ENCODE results near the gene MBLAC2.

The MBLAC2 gene

DNA sequence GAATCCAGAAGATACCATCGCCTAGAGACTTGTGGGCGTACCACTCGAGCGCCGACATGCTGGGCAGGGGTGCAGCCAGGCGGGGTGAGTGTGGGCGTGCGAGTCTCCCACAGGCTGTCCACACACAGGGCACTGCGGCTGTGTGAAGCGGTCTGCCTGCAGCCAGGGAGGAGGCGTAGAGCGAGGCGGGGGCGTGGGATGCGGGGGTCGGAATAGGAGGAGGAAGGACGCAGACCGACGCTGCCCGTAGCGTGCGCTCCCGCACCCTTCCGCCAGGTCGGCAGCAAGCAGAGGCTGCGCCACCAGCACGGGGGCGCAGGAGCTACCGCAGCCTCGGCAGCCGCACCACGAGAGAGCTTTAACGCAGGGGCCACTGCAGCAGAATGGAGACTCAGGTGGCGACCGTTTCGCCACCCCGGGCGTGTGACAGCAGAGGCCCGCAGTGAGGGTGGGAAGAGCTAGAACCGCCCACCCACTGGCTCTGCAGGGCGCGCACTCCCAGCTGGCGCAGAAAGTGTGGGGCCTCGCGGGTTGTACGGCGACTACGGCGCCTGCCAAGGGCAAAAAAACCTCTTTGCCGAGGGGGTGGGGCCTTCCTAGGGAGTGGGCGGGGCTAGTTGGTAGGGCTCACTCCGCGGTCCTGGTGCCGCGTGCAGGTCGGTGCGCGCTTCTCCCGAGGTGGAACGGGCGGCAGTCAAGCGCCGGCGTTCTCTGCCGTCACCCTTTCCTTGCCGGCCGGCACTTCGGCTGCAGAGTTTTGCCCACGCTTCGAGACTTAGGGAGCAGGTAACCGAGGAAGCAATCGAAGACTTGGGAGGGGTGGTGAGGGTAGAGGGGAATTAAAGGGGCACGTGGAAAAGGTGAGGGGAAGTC lies at the start of gene MBLAC2, which contains the start of gene POLR3G:
Gene MBLAC2 (minus strand): TSS at position 537 of the 873 bp plus-strand sequence. CDS start 479 bp downstream, at position 58.
Gene POLR3G (plus strand): TSS at position 630 of the 873 bp plus-strand sequence. CDS start 10,704 bp downstream, outside the sequence.
- DNase-seq, result peak; percentile 91

DNA sequence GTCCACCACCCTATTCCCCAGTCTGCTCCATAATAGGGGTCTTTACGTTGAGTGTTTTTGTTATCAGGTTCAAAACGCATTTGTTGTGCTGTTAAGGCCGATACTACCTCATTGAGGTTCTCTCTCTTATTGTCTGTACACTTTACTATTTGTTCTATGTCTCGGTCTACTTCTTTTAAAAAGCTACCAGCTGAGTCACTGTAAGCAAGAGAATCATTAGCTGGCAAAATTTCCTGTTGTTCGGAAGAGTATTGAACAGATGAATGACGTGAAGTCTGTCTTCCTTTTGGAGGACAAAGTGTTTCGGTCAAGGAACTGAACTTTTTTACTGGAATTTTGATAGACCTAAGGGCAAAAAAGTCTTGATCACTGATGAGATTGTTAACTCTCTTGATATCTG lies 44.5 kb upstream of the MBLAC2 start:
- DNase-seq, result no peak

DNA sequence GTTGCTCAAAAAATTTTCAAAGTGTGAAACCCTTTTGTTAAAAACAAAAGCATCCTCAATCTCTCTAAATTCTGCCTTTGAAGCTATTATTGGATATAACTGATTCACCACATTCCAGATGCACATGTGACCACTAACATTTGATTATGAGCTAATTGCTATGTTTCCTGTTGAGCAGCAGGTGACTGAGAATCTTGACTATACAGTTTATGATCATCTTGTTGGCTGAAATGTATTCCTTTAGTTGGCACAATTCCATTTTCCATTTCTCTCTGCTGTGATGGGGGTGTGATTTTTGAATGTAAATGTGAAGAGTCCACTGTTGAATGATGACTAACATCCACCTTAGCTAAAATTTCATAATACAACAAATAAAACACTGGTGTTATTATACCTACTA lies 44.1 kb upstream of the MBLAC2 start:
- peak; percentile 3 for DNase-seq

DNA sequence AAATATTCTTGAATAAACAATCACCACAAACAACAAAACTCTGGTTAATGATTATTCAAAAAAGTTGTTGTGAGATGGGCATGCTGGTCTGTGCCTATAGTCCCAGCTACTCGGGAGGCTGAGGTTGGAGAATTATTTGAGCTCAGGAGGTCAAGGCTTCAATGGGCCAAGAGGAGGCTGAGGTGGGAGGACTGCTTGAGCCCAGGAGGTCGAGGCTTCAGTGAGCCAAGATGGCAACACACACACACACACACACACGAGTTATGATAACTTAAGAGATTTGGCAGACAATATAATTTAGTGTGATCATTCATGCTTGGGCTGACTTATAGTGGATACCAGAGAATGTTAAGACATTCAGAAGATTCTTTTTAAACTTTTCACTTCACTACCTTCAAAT lies 39.9 kb upstream of the MBLAC2 start:
- no peak for DNase-seq

DNA sequence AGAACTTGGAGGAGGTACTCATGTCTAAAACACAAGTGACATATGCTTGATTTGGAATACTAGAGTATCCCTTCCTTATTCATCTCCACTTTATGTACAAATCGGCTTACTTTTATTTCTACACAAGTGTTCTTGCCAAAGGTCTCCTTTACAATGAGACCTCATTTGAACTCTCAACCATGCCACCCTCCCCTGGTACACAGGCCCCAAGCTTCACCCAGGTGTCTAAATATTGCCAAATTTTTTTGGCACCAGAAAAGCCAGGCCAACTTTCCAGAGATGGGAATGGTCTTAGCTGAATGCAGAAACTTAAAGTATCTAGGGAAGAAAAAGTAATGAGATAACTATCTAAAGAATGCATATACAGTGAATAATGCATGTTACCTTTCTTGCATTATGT lies 35.9 kb upstream of the MBLAC2 start:
- DNase-seq, result no peak

DNA sequence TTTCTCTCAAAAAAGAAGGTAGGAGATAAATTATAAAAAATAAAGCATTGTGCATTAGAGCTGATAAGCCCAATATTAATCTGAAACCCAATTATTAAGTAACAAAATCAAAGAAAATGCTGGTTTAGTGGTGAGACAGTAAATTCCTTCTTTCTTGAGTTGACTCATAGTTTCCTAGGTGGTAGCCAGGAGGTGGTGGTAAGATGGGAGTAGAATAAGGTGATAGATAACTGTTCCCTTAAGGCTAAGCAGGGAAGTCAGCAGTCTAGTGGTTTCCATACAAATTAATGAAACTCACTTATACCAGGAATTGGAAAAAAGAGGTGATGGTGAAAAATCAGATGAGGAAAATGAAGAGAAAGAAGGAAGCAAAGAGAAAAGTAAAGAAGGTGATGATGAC lies 31.6 kb upstream of the MBLAC2 start:
- no peak for DNase-seq

DNA sequence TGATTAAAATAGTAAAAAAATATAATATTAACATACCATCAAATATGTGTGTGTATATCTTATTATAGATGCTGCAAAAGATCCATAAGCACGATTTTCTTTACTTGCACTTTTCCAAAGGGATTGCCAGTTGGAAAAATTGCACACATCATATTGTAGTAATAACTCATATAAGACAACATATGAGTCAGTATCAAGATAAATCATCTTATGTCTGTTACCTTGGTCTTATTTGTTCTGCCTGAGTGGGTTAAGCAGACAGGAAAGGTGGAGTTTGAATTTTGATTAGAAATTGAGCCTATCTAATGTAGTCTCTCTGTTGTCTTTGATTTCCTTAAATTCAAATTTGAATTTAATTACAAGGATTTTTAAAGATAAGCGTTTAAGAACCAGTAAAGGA lies 30.2 kb upstream of the MBLAC2 start:
- no peak for DNase-seq

DNA sequence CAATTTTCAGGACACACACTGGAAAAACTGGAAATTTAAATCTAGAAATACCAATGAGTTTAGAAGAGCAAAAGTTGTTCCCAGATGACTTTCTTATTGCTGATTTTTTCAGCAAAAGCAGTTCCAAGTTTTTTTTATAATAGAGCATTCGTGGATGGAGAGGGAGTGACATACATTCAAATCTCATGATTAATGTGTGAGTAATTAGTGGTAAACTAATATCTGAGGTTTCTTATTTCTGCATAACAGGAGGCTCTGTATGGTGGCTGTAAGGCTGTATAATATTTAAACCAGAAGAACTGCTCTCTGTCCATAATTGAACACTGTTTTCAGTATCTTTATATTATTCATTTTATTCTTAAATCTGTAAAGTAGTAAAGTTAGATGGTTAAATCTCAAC lies 29.0 kb upstream of the MBLAC2 start:
- DNase-seq, result no peak

DNA sequence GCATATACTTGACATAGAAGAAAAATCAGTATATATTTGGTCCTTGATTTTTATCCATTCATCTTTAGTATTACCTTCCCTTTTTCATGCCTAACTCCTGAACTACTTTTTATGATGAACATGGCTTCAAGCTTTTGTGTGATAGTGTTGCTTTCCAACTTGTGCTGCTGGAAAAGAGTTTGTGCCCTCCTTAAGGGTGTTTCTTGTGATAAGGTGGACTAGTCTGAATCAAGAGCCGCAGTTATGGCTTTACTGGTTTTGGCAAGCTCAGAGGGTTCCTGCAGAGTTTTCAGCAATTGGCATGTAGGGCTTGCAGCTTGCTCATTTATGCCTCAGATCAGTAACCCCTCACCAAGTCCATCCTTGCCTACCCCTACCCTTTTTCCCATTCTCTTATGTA lies 20.6 kb upstream of the MBLAC2 start:
- no peak for DNase-seq

DNA sequence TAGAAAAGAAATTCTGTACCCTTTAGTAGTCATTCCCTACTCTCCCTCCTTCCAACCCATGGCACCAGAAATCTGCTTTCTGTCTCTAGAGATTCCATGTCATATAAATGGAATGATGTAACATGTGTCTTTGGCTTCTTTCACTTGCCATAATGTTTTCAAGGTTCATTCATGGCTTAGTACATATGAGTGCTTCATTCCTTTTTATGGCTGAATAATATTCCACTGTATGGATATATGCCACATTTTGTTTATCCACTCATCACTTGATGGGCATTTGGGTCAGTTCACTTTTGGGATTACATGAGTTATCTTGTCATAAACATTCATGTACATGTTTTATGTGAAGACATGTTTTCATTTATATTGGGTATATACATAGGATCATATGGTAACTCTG lies 19.5 kb upstream of the MBLAC2 start:
- DNase-seq, result no peak

DNA sequence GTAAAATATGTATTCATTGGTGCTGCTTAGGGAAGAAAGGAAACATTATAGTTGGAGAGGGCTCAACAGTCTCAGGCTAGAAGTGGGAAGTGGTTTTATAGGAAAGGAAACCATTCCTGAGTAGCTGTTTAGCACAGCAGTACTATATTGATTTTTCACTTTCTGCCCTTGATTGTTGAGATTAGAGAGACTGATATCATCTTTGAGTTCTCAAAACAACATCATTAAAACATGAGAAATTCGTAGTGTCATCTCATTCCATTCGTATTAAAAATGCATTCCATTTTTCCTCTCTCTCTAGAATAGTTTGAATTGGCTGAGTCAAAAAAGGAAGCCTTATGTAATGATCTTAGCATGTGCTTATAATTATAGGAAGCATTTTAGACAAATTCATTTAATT lies 14.2 kb upstream of the MBLAC2 start:
- no peak for DNase-seq

DNA sequence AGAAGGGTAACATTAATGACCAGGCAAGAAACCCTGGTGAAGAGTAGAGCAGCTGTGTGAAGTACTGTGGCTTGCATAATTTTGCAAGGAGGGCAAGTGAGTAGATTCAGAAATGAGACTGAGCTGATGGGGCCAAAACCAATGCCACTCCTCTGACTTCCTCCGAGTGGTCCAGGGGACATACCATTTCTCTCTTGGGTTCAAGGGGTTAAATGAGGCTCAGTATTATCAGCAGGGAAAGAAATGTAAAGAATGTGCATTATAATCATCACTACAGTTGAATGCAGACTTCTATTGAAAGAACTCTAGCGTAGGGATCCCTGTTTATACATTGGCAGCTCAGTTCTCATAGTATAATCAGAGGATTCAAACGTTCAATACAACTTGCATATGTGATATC lies 10.0 kb upstream of the MBLAC2 start:
- no peak for DNase-seq

DNA sequence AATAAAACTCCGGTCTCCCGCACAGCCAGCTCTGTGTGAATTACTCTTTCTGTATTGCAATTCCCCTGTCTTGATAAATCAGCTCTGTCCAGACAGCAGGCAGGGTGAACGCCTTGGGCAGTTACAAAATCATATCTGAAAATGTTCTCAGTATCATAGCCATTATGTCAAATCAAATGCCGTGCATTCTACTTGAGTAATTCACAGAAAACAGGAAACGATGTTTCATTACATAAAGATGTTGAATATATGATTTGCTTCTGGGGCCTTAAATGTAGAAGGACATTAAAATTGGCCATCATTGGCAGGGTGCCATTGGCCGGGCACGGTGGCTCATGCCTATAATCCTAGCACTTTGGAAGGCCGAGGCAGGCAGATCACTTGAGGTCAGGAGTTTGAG lies 8.6 kb upstream of the MBLAC2 start:
- DNase-seq, result no peak

DNA sequence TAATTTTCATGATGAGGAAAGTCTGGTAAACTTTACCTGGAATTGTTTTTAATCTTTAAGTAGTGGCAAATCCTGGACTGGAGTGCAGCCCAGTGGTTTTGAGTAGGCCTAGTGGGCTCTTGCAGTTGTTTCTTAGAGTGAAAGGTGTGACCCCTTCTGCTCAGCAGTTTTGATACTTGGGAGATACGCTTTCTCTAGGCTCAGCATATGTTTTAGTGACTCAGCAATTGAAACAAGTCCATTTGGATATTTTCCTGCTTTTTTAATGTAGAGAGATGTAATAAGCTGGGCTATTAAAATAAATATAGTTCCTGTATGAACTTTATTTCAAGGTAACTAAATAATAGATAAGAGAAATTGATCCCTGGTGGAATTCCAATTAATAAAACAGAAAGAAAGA lies 6.1 kb upstream of the MBLAC2 start:
- no peak for DNase-seq

DNA sequence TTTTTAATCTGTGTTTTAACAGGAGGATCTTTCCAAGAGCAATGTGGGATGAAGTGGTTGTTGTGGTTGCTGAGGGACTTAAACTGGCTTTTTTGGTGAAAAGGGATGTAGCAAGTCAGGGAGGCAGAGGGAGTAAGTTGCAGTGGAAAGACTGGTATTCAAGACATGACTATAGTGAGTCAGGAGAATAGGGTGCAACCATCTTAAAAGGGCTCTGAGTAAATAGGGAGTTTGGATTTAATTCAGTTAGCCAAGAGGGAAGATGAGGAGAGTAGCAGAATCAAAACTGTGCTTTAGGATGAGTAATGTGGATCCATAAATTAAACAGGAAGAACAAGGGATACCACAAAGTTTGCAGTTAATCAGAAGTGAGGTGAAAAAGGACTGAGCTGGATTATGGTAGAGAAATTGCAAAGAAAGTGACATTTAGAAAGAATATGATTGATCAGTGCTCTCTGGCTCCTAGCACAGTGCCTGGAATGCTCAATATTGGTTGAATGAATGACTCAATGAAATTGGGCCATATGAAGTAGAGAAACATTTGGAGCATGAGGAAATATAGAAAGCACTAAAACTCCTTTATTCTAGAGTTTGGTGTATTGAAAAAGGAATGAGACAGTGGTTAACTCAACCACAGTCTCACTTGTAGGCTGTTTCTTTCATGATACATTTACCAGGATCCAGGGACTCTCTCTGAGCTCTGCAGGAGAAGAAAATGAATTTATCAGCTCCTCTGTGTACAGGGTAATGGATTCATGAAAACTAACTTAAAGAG lies 5.2 kb upstream of the MBLAC2 start:
- no peak for DNase-seq

DNA sequence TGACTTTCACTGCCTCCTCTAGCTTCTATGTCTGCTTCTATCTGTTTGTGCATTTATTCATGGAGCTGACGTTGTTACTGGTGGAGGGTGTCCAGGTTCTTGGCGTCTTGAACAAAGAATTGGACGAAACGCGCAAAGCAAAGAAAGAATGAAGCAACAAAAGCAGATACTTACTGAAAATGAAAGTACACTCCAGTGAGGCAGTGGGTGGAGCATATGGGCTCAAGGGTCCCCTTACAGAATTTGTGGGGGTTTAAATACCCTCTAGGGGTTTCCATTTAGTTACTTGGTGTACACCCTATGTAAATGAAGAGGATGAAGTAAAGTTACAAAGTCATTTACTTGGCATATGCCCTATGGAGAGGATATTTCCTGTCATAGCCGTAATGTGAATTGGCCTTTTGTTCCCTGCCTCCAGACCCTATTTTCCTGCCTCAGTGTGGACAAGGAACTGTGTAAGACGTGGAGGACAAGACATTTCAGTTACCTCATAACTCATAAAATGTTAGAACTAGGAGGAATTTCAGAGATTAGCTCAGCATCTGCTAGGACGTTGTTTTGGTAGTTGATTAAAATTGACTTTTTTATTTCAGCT lies 3.1 kb upstream of the MBLAC2 start:
- DNase-seq, result no peak

DNA sequence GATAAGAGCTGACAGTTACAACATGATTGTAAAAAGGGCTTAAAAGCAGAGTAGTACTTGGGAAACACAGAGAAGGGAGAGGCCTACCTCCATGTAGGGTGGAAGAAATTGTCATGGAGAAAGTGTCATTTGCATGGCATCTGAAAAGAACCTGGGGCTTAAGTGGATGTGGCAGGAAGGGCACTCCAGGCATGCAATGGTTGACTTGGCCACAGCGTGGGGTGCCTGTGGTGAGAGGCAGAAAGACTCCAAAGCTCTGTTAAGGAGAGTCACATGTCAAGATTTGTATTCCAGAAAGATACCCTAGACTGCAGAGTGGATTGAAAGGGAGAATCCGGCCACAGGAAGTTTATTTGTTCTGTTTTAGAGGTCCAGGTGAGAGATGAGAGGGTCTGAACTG lies 2.5 kb upstream of the MBLAC2 start:
- DNase-seq, result no peak

DNA sequence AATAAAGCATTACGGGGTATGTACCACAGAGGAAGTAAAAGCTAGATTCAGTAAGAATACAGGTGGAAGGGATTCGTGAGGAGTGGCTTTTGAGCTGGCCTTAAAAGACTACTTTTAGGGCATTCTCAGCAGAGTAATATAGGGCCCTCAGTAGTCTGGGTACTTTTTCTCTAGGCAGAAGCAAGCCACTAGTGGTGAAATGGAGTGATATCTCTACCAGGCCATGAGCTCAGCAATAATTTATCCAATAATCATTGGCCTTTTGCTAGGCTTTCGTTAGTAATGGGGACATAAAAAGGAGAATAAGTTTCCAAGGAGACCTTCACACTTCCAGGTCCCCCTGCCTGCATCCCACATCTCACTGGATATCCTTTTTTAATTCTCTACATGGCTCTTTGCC lies 1.8 kb upstream of the MBLAC2 start:
- DNase-seq, result no peak

DNA sequence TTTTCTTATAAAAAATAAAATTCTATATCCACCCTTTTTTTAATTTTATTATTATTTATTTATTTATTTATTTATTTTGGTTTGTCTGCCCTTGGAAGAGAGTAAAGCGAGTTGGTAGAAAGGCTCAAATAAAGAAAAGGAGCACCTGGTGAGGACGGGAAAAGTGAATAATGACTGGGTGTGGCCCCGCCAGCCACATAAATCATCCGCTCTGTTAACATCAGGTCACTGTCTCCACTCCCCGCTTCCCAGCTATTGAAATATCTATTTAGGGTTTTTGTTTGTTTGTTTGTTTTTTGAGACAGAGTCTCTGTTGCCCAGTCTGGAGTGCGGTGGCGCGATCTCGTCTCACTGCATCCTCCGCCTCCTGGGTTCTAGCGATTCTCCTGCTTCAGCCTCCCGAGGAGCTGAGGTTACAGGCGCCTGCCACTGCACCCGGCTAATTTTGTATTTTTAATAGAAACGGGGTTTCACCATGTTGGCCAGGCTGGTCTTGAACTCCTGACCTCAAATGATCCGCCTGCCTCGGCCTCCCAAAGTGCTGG lies 937 bp upstream of the MBLAC2 start:
- no peak for DNase-seq

DNA sequence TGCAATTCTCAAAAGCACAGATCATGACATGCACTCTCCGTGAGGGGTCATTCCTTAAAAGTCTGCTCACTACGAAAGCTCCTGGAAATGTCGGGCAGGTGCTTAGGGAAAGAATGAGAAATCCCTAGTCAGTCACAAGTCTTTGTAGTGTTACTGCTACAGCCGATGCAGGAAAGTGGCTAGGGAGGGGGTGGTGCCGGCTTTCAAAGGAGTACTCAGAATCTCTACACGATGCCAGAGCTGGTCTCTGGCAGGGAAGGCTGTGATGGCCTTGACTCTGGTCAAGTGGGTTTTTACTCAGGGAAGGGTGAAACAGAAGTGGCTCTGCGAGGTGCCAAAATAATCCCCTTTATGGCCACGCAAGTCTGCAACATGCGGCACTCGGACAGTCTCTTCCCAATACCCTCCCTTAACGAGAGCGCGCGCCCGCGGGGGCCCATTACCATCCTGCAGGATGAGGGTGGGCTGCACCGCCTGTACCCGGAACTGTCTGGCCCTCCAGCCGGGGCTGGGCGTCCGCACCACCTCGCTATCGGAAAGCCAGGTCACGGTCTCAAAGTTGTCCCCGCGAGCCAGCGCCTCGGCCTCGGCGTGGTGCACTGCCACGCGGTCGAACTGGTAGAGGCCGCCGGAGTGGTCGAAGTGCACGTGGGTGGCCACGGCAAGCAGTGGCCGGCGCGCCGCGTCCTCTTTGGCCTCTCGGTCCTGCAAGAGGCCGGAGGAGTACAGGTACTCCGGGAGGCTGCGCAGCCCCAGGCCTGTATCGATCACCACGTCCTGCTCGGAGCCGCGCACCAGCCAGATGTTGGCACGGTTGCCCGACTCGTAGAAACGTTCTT lies 956 bp downstream of the MBLAC2 start:
- no peak for DNase-seq

DNA sequence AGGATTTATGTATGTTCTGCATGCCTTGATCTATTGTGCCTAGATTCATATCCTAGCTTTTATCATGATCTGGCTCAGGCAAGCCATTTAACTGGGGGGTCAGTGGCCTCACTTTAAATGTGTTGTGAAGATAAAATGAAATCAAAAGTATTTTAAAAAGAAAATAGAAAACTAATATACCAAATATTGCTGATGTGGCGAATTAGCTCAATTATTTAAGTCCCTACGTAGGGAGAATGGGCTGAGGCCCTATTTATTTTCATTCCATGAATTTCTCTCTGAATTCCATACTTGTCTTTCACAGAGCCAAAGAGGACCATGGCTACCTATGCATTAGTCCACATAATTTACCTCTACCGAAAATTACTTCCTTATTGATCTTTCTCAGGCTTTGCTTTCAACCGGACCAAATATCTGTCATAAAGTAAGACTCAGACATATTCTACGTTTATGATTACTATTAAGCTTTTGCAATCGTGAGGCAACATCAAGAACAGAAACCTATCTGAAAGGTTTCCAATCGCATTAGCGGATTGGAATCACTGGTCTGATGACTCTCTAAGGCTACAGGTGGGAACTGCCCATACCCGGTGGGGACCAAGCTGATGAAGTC lies 1.7 kb downstream of the MBLAC2 start:
- DNase-seq, result no peak

DNA sequence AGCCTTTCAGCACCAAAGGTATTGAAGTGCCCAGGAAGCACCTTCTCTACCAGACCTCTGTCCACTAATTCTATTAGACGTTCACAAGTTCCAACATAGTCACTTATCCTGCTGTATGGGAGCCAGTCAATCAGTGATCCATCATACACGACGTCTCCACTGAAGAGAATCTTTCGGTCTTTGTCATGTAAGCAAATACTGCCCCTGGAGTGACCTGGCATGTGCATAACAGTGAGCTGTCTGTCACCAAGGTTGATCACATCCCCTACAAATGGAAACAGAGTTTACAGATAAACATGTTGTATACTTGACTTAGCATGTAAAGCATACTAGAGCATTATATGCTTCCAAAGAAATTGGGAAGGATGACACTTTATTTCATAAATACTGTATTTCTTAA lies 13.3 kb downstream of the MBLAC2 start:
- DNase-seq, result no peak

Data from NCI-H2029 (cell line).